ENCODE measurements around the gene UBXN11.
A peak's percentile ranks its signal among the peaks of the same experiment; 100 is the strongest.

UBXN11 gene

GRCh38 chr1:26306290-26307229, at the start of gene UBXN11:
Gene UBXN11 (minus strand): TSS chr1:26306636. CDS start chr1:26302883, 3,753 bp downstream.
- DNase-seq, result peak; percentile 95

GRCh38 chr1:26356106-26356505, 49.7 kb upstream of the UBXN11 start:
- DNase-seq, result no peak

GRCh38 chr1:26354972-26355371, 48.5 kb upstream of the UBXN11 start:
- no peak for DNase-seq

GRCh38 chr1:26353976-26354820, 47.8 kb upstream of the UBXN11 start, which contains the start of gene CRYBG2:
Gene CRYBG2 (minus strand): TSS chr1:26354130. CDS start chr1:26346657, 7,473 bp downstream.
- no peak for DNase-seq

- no peak for DNase-seq
Measured at GRCh38 chr1:26353210-26353859, 46.9 kb upstream of the UBXN11 start.

GRCh38 chr1:26352338-26352679, 45.9 kb upstream of the UBXN11 start:
- no peak for DNase-seq

- no peak for DNase-seq
Measured at GRCh38 chr1:26351590-26352337, 45.3 kb upstream of the UBXN11 start.

GRCh38 chr1:26350701-26351589, 44.5 kb upstream of the UBXN11 start:
- no peak for DNase-seq

GRCh38 chr1:26350343-26350700, 43.9 kb upstream of the UBXN11 start:
- no peak for DNase-seq

- DNase-seq, result no peak
Measured at GRCh38 chr1:26349877-26350244, 43.4 kb upstream of the UBXN11 start.

GRCh38 chr1:26349188-26349876, 42.9 kb upstream of the UBXN11 start:
- DNase-seq, result no peak

GRCh38 chr1:26346274-26347033, 40.0 kb upstream of the UBXN11 start:
- DNase-seq, result no peak

GRCh38 chr1:26345718-26346117, 39.3 kb upstream of the UBXN11 start:
- no peak for DNase-seq

- DNase-seq, result no peak
Measured at GRCh38 chr1:26344147-26344920, 37.9 kb upstream of the UBXN11 start.

- DNase-seq, result no peak
Measured at GRCh38 chr1:26340047-26340481, 33.6 kb upstream of the UBXN11 start.

- DNase-seq, result no peak
Measured at GRCh38 chr1:26338670-26339069, 32.2 kb upstream of the UBXN11 start.

GRCh38 chr1:26337625-26338024, 31.2 kb upstream of the UBXN11 start:
- DNase-seq, result no peak

- DNase-seq, result no peak
Measured at GRCh38 chr1:26337206-26337535, 30.7 kb upstream of the UBXN11 start.

GRCh38 chr1:26336477-26337205, 30.2 kb upstream of the UBXN11 start:
- DNase-seq, result peak; percentile 83

Measured in CD4-positive, alpha-beta T cell treated with Interleukin-4 for 4 hours (primary cell).